Activated naive CD8-positive, alpha-beta T cell treated with anti-CD3 and anti-CD28 coated beads for 36 hours (primary cell): ENCODE results near the gene C1orf87. TPM values are rescaled to one million over a fixed set of nuclear protein-coding genes. Genes with fewer than 3 reads are reported as not detected.

ENCODE experiments used
- DNase-seq: peaks from one replicate; pipeline ENCODE4 v3.0.0; 2021
- H3K27ac Mint-ChIP-seq: one replicate; pipeline ENCODE4 v1.8.0; 2022; ENCODE audit warnings: mild to moderate bottlenecking, moderate library complexity, mixed read lengths
- H3K27me3 Mint-ChIP-seq: one replicate; pipeline ENCODE4 v1.8.0; 2022; ENCODE audit warnings: mild to moderate bottlenecking, mixed read lengths
- H3K36me3 Mint-ChIP-seq: one replicate; pipeline ENCODE4 v1.8.0; 2021; ENCODE audit warnings: mild to moderate bottlenecking, mixed read lengths
- H3K4me1 Mint-ChIP-seq: one replicate; pipeline ENCODE4 v1.8.0; 2021; ENCODE audit warnings: mixed read lengths
- H3K4me3 Mint-ChIP-seq: one replicate; pipeline ENCODE4 v1.8.0; 2022; ENCODE audit warnings: mild to moderate bottlenecking, moderate library complexity, mixed read lengths
- H3K9me3 Mint-ChIP-seq: one replicate; pipeline ENCODE4 v1.8.0; 2022; ENCODE audit warnings: mixed read lengths
- total RNA-seq, 2 experiments: library from RNA; stranded (reverse); gene quantifications; one replicate each; pipeline ENCODE4 v1.2.3, GENCODE V29; 2021

C1orf87 gene
- total RNA-seq, 2 experiments from 2014 or later = not detected

DNA sequence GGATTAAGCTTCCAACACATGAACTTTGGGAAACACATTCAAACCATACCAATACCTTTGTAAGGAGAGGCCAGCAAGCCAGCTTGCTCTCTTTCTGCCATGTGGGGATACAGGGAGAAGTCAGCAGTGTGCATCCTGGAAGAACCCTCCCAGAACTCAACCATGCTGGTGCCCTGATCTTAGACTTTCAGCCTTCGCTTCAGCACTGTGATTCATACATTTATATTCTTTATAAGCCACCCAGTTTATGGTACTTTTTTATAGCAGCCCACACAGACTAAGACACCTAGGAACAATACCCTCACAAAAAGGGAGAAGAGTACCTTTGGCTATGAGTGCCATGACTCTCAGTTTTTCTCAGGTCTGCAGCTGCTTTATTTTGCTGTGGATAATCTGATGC is 35.9 kb downstream of the C1orf87 start:
- Mint-ChIP-seq H3K9me3 (no peaks in the 10 kb centered on the region), H3K36me3 (no peaks in the 10 kb centered on the region), H3K4me3 (no peak overlapping the region), H3K27me3 (no peaks in the 10 kb centered on the region), H3K27ac (no peak overlapping the region), H3K4me1 (no peaks in the 10 kb centered on the region)
- no peak for DNase-seq

DNA sequence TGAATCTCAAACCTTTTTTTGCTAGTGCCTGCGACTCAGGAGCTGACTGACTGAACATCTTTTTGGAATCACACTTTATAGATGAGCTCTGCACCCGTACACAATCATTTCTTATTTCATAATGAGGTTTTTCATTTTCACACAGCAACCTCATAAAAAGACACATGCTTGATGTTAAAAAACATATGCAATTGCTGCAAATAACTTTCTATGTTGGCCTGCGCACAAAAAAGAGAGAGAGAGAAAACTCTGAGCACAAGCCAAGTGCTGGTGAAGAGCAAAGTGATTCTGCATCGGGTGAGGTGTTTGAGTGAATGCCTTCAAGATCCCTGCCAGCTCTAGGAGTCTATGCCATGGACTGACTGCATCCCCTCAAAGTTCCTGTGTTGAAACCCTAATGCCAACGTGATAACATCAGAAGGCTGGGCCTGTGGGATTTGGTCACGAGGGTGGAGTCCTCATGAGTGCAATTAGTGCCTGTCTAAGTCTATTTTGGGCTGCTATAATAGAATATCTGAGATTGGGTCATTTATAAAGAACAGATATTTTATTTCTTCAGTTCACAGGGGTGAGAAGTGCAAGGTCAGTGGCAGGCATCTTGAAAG is 36.6 kb downstream of the C1orf87 start:
- H3K4me3 Mint-ChIP-seq = no peak overlapping the region
- H3K27ac Mint-ChIP-seq = no peak overlapping the region
- H3K9me3 Mint-ChIP-seq = no peaks in the 10 kb centered on the region
- H3K36me3 Mint-ChIP-seq = no peaks in the 10 kb centered on the region
- H3K4me1 Mint-ChIP-seq = no peaks in the 10 kb centered on the region
- H3K27me3 Mint-ChIP-seq = no peaks in the 10 kb centered on the region
- DNase-seq = no peak

DNA sequence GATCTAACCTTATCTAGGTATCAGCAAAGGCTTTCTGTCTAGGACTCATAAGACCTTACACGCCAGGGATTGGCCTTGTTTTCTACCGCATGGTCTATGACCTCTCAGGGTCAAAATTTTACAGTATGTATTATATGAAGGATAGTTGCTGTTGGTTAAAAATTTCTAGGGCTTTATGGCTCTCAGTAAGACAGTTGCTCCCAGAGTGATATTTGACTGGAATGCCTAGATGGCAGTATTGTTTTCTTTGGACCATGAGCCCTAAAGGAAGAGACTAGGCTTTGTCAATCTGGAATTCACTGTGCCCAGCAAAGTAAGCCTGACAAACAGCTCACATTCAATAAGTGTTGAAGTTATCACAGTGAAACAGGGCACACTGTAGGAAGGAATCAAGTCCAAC is 37.6 kb downstream of the C1orf87 start:
- Mint-ChIP-seq H3K9me3 (no peaks in the 10 kb centered on the region), H3K4me1 (no peaks in the 10 kb centered on the region), H3K4me3 (no peak overlapping the region), H3K36me3 (no peaks in the 10 kb centered on the region), H3K27me3 (no peaks in the 10 kb centered on the region), H3K27ac (no peak overlapping the region)
- no peak for DNase-seq

DNA sequence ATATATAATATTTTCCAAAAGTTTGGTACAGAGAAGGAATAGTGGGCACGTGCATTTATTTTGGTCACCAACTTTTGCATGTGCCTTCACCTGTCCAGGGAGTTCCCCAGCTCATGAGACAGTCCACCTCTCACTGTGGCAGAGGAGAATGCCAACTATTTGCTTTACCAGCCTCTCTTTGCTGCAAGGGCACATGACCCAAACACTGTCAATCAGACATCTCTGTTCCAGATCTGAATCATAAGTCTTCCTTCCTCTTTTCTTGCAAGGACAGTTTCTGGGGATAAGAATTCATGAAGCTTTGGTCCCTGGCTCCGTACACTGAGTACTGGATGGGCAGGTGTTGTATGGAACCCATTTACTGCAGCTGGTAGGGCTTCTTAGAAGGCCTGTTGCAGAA is 38.6 kb downstream of the C1orf87 start:
- Mint-ChIP-seq H3K36me3 (no peaks in the 10 kb centered on the region), H3K27me3 (no peaks in the 10 kb centered on the region), H3K9me3 (no peaks in the 10 kb centered on the region), H3K27ac (no peak overlapping the region), H3K4me1 (no peaks in the 10 kb centered on the region), H3K4me3 (no peak overlapping the region)
- no peak for DNase-seq

DNA sequence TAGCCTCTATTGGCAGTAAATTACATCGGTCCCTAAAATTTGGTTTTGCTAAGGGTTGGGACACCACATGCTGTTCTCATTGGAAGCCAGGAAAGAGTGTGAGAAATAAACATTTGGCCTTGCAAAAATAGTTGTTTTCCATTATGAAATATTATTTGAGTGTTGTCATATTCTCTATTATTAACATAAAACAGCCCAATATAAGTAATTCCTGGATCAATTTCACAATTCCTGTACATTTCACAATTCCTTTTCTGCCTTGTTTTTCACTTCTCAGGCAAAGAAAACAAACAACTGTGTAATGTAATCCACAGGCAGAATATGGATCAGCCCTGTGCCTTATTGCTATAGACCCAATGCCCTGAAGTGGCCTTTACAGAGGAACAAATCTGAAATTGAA is 40.5 kb downstream of the C1orf87 start:
- H3K4me1 Mint-ChIP-seq = no peaks in the 10 kb centered on the region

DNA sequence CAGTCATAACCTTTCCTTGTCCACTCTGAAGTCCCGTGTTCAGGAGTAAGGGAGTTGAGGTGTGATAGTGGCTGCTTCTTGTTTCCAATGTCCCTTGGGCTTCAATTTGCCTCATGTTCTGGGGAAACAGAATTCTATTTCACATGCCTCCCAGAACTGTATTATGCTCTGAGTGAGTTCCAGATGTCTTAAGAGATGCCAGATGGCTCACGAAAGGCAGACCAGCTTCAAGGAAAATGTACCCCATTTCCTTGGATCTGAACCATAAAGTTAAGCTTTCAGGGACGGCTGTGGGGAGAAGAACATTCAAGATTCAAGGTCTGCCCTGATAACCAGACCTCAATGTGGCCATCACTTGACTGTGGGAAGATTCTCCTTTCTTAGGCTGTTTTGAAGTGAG is 42.4 kb downstream of the C1orf87 start:
- Mint-ChIP-seq H3K27ac (no peak overlapping the region), H3K36me3 (no peaks in the 10 kb centered on the region), H3K4me3 (no peak overlapping the region), H3K4me1 (no peaks in the 10 kb centered on the region), H3K9me3 (no peaks in the 10 kb centered on the region), H3K27me3 (no peaks in the 10 kb centered on the region)
- DNase-seq = no peak

More for the DNA sequence above, 40.5 kb downstream of the C1orf87 start:
- Mint-ChIP-seq H3K36me3 (no peaks in the 10 kb centered on the region), H3K9me3 (no peaks in the 10 kb centered on the region), H3K27ac (no peak overlapping the region), H3K4me3 (no peak overlapping the region), H3K27me3 (no peaks in the 10 kb centered on the region)
- DNase-seq = no peak

DNA sequence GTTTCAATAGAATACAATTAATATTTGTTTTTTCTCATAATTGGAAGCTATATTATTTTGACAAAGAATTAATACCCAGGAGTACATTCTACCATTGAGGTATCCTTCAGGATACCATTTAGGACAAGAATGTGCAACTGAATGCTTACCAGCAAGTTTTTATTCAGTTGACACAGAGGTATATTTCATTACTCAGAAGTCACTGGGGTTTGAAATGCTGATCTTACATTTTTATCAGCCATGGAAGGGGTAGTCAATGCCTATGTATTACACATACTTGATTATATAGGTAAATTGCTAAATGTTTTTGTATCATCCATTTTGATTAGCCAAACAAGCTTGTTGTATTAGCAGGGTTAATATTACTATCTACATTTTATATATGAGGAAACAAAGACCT is 48.0 kb downstream of the C1orf87 start:
- no peaks in the 10 kb centered on the region for H3K9me3 Mint-ChIP-seq

DNA sequence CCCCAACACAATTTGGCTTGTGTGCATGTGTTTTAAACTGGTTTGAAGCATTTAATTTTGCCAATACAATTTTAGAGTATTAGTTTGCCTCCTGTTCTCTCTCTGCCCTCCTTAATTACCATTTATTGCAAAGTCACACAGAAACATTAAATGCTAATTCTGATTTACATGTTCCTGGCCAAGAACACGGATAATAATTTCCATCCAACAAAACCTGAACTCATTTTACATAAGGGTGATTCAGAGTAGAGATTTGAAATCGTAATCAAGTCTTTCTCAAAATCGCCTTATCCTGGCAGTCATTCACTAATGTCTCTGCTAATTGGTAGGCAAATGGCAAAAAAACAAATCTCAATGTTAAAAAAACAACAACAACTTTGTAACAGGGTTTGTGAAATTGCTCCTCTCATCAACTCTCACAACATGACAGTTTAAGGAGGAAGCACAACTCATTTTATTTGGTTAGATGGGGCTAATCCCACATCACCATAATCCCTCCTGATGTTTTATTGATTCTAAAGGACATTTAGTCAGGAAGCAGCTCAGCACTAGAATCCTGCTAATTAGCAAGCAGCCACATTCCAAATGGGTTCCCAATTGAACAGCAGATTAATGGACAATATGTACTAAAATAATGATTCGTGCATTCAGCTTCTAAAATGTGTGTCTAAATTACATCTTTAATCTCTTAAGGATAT is 55.9 kb downstream of the C1orf87 start:
- Mint-ChIP-seq H3K4me1 (no peaks in the 10 kb centered on the region), H3K4me3 (no peak overlapping the region), H3K9me3 (peaks cover 2% of the 10 kb centered on the region), H3K27ac (no peak overlapping the region), H3K27me3 (peaks cover 6% of the 10 kb centered on the region), H3K36me3 (no peaks in the 10 kb centered on the region)
- no peak for DNase-seq

More for the DNA sequence above, 48.0 kb downstream of the C1orf87 start:
- Mint-ChIP-seq H3K4me3 (no peak overlapping the region), H3K4me1 (no peaks in the 10 kb centered on the region), H3K27me3 (peaks cover 13% of the 10 kb centered on the region), H3K27ac (no peak overlapping the region), H3K36me3 (no peaks in the 10 kb centered on the region)
- DNase-seq = no peak

DNA sequence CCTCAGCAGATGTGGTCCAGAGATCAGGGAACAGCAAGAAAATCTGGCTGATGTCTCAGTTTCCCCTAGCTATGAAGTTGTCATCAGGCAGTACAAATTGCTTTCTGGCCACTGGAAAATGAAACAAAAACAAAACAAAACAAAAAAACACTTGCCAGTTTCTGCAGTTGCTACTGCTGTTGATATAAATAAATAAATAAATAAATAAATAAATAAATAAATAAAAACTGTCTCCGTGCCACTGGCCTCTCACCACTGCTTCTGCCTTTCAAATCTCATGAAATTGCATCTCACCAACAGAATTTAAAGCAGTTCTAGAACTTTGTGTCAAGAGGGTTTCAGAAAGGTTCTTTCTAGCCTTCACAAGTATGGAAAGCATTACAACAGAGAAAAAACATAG is 62.9 kb downstream of the C1orf87 start:
- Mint-ChIP-seq H3K36me3 (no peaks in the 10 kb centered on the region), H3K4me3 (no peak overlapping the region), H3K9me3 (no peaks in the 10 kb centered on the region), H3K27ac (no peak overlapping the region), H3K4me1 (no peaks in the 10 kb centered on the region), H3K27me3 (peaks cover 16% of the 10 kb centered on the region)
- DNase-seq = no peak

DNA sequence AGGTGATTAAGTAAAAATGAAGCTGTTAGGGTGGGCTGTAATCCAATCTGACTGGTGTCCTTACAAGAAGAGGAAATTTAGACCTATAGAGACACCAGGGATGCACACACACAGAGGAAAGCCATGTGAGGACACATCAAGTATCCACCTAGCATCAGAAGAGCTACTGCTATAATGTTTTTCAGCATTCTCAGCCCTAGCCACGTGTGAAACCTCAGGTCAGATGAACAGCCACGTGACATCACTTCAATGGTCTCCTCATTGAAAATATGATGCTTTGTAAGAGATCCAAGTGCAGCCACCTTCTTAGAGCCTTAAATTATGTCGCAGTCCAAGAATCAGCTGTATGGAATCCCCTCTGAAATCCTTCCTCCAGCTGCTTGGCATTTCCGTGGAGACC is 65.1 kb downstream of the C1orf87 start:
- peak; percentile 4 for DNase-seq
- Mint-ChIP-seq H3K36me3 (no peaks in the 10 kb centered on the region), H3K4me3 (no peak overlapping the region), H3K27ac (no peak overlapping the region), H3K27me3 (peaks cover 16% of the 10 kb centered on the region), H3K4me1 (no peaks in the 10 kb centered on the region), H3K9me3 (no peaks in the 10 kb centered on the region)

DNA sequence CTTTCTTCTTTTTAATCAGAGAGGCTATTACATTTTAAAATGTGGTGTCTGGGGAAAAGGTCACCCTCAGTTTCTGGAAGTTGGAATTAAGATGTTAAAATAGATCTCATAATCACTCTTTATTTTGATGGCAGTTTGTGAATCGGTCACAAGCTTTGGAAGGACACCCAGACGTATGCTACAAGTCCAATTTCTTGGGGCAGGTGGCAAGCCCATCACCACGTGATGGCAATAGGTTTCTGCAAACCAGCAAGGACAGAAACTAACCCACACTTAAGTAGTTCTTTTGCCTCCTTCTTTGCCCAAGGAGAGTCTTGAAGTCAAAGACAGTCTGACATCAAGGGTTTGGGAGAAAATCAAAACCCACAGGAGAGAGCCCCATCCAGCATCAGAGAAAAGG is 72.9 kb downstream of the C1orf87 start:
- H3K9me3 Mint-ChIP-seq = no peaks in the 10 kb centered on the region
- H3K27ac Mint-ChIP-seq = no peak overlapping the region

DNA sequence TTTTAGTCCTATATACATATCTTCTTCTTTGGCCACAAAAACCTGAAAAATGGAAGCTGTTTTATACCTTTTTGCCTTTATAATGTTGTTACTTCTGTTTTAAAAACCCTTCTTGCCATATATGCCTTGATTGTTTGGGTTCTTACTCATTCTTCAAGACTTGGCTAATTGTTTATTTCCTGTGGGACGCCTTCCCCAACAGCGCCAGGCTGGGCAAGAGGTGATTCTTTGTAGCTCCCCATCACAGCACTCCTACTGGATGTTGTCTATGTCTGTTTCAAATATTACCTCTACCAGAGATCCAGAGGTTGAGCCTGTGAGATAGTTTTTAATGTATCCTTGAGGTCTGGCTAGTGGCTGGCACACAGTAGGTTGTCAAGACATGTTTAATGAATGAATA is 73.8 kb downstream of the C1orf87 start:
- H3K9me3 Mint-ChIP-seq = no peaks in the 10 kb centered on the region
- no peak overlapping the region for H3K27ac Mint-ChIP-seq
- DNase-seq = no peak
- H3K4me3 Mint-ChIP-seq = no peak overlapping the region
- H3K4me1 Mint-ChIP-seq = no peaks in the 10 kb centered on the region
- peaks cover 20% of the 10 kb centered on the region for H3K27me3 Mint-ChIP-seq
- H3K36me3 Mint-ChIP-seq = no peaks in the 10 kb centered on the region

More for the DNA sequence above, 72.9 kb downstream of the C1orf87 start:
- H3K4me1 Mint-ChIP-seq = no peaks in the 10 kb centered on the region
- no peak overlapping the region for H3K4me3 Mint-ChIP-seq
- H3K36me3 Mint-ChIP-seq = no peaks in the 10 kb centered on the region
- DNase-seq = no peak
- H3K27me3 Mint-ChIP-seq = peaks cover 17% of the 10 kb centered on the region

DNA sequence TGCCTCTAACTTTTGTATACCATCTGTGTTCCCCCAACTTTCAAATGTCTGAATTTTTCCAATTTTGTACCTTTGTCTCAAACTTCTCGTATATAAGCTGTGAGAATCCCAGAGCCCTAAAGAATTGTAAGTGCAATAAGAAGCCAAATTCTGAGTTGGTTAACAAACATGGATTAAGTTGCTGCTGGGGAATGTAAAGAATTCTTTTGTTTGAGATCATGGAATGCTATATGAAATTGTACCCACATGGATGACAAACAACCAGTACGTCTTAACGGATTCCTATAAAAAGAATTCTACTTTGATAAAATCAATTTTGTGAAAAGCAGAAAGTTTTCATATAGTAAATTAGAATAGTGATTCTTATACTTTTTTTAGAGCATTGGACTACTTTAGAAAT is 74.6 kb downstream of the C1orf87 start:
- no peak for DNase-seq
- Mint-ChIP-seq H3K27ac (no peak overlapping the region), H3K4me1 (no peaks in the 10 kb centered on the region), H3K9me3 (no peaks in the 10 kb centered on the region), H3K27me3 (peaks cover 26% of the 10 kb centered on the region), H3K4me3 (no peak overlapping the region), H3K36me3 (no peaks in the 10 kb centered on the region)

DNA sequence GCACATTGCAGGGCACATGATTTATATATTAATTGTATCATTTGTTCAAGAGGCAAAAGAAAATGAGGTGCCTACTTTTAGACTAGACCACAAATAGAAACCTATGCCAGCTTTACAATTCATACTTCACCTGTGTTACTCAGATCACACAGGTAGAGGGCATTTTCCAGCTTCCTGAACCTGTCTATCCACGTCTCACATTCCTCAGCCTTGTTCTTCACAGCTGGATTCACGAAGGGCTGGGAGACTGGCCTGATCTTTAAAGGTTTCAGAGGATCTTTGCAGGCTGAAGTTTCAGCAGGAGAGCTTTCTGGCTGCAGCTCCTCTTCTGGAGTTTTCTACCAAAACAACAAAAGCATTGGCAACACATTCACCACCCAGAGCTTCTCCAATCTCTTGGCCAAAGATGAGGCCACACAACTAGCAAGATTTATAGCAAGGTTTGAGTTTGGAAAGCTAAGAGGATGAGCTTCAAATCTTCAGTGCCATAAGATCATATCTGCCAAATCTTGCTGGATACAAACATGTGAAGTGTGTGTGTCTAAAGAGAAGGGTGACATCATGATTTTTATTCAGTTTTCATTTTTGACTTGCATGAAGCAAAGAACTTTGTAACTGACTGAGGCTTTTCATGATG is 76.0 kb downstream of the C1orf87 start:
- Mint-ChIP-seq H3K4me3 (no peak overlapping the region), H3K27me3 (peaks cover 28% of the 10 kb centered on the region), H3K36me3 (no peaks in the 10 kb centered on the region), H3K27ac (no peak overlapping the region), H3K4me1 (no peaks in the 10 kb centered on the region), H3K9me3 (no peaks in the 10 kb centered on the region)
- DNase-seq = no peak

DNA sequence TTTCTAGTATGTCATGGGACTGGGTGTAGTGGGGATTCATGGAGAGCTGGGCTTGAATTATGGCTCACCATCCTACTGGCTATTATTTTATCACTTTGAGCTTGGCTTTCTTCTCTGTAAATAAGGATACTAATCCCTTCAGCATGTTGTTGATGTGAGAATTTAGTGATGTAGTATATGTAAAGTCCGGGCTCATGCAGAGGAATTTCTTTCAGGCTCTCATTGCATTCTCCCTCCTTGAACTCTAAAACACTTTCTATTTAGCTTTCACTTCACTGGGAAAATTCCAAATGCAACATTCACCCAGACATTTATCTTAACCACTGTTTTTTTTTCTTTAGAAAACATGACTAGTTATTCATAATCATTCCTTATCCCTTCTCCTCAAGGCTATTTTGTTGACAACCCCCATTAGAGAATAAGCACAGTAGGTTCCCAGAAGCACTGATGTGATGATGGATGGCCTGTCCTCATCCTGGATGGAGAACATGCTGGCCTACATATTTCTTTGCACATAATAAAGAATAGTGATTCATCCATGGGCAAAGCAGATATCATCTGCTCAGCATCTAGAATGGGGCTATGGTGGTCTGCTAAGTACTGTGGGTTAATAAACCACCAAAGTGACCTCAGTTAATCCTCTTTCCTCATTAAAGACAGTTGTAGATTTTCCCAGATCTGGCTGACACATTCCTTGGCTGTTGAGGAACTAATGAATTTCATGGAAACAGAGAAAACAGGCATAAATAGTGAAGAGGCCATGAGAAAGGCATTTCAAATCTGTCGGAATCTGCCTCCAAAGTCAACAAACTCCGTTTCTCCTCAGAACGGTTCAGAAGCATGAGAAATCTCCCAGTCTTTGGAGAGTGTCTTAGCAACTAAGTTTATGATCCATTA is 79.0 kb downstream of the C1orf87 start:
- Mint-ChIP-seq H3K27ac (no peak overlapping the region), H3K9me3 (no peaks in the 10 kb centered on the region), H3K27me3 (peaks cover 18% of the 10 kb centered on the region), H3K4me3 (no peak overlapping the region), H3K36me3 (no peaks in the 10 kb centered on the region), H3K4me1 (no peaks in the 10 kb centered on the region)
- DNase-seq = no peak
